K562 (cell line): ENCODE results near the gene DPAGT1. TPM values are rescaled to one million over a fixed set of nuclear protein-coding genes. Genes with fewer than 3 reads are reported as not detected.

Experiments
- ATAC-seq: fragments of 200-7000 bp; cut with Tn5 transposase; 3 replicates; pipeline ENCODE4 v1.9.1; 2020; ENCODE audit warnings: moderate library complexity
- BruUV-seq: library from RNA; stranded (reverse); fragments of 400-500 nt; replicated peaks from 2 replicates; lab custom pipeline; 2021; lab: Mats Ljungman, UMichigan
- CTCF ChIA-PET: fragments of 300-600 bp; formaldehyde crosslinking; extraction: SDS; loops from one replicate; lab custom pipeline; 2021; ENCODE audit warnings: low intra/inter-chr PET ratio; lab: Yijun Ruan, JAX
- POLR2A ChIA-PET: fragments of 300-600, 350-650 bp; sonication (Branson Sonifier 250); formaldehyde crosslinking; extraction: SDS; loops from one replicate; lab custom pipeline; 2021; ENCODE audit warnings: antibody characterized with exemption, inconsistent platforms; lab: Yijun Ruan, JAX
- DNase-seq, 4 experiments: peaks; one replicate each; pipeline versions ENCODE4 v3.0.0 to v3.0.0-alpha.2; 2011 to 2018; ENCODE audit warnings: low spot score in 3 of 4, mixed read lengths in 3 of 4; ENCODE audit errors: extremely low read depth in 1 of 4
- FAIRE-seq: peaks from 2 replicates; lab custom pipeline; 2011; peaks lifted over from hg19 to GRCh38; lab: Jason Lieb, UNC
- H2AFZ ChIP-seq: 2 replicates; pipeline ENCODE4 v1.6.0; 2011; ENCODE audit warnings: low read depth, low read length, control low read depth, inconsistent platforms
- H3K27ac ChIP-seq: fragments of 200-600 bp; 3 replicates; pipeline ENCODE4 v1.8.0; 2011; ENCODE audit warnings: low read depth, mild to moderate bottlenecking, control low read depth, inconsistent platforms, low read length, moderate library complexity, mixed read lengths; ENCODE audit errors: extremely low read depth
- H3K27me3 ChIP-seq, 2 experiments: fragments of 300-600 bp in 1 of 2; 2 replicates in 1 of 2; 3 replicates in 1 of 2; pipeline versions ENCODE4 v1.6.0 to v1.8.0; 2011; ENCODE audit warnings: inconsistent platforms in 2 of 2, low read length in 2 of 2, mild to moderate bottlenecking in 1 of 2, mixed read lengths in 1 of 2, moderate library complexity in 1 of 2; ENCODE audit not compliant: control insufficient read depth in 2 of 2, insufficient read depth in 2 of 2
- H3K36me3 ChIP-seq: fragments of 300-600 bp; 3 replicates; pipeline ENCODE4 v1.8.0; 2011; ENCODE audit warnings: mild to moderate bottlenecking, low read length, inconsistent platforms; ENCODE audit not compliant: control insufficient read depth, insufficient read depth
- H3K4me1 ChIP-seq, 2 experiments: fragments of 200-600 bp in 1 of 2; replicated peaks in 1 of 2; 2 replicates in 1 of 2; 3 replicates in 1 of 2; pipeline versions ENCODE4 v1.5.1 to v1.8.0; 2011; ENCODE audit warnings: inconsistent platforms in 2 of 2, low read length in 2 of 2, mild to moderate bottlenecking in 1 of 2, mixed read lengths in 1 of 2, moderate library complexity in 1 of 2; ENCODE audit not compliant: control insufficient read depth in 2 of 2, insufficient read depth in 2 of 2
- H3K4me2 ChIP-seq: 2 replicates; pipeline ENCODE4 v1.6.1; 2011; ENCODE audit warnings: low read length, control low read depth, inconsistent platforms, mixed read lengths; ENCODE audit not compliant: insufficient read depth
- H3K4me3 ChIP-seq: fragments of 200-600 bp; sonication (generic), shearing (Covaris generic); 2 replicates; pipeline ENCODE4 v1.5.1; 2016; ENCODE audit warnings: control low read depth, inconsistent platforms
- H3K79me2 ChIP-seq: fragments of 200-600 bp; 3 replicates; pipeline ENCODE4 v1.8.0; 2011; ENCODE audit warnings: low read length, inconsistent platforms; ENCODE audit not compliant: control insufficient read depth, insufficient read depth
- H3K9ac ChIP-seq, 2 experiments: 2 replicates each; pipeline versions ENCODE4 v1.6.0 to v1.6.1; 2011; ENCODE audit warnings: low read depth in 2 of 2, low read length in 2 of 2, control low read depth in 1 of 2, inconsistent platforms in 1 of 2, mild to moderate bottlenecking in 1 of 2, mixed read lengths in 1 of 2; ENCODE audit not compliant: insufficient read depth in 1 of 2
- H3K9me1 ChIP-seq: one replicate; pipeline ENCODE4 v1.6.0; 2011; ENCODE audit warnings: inconsistent platforms, mild to moderate bottlenecking, low read length, moderate library complexity; ENCODE audit not compliant: control insufficient read depth, insufficient read depth
- H3K9me3 ChIP-seq: replicated peaks from 2 replicates; pipeline ENCODE4 v1.5.1; 2011; ENCODE audit warnings: low read depth, low read length, inconsistent platforms; ENCODE audit not compliant: control insufficient read depth, insufficient read depth
- H4K20me1 ChIP-seq: replicated peaks from 2 replicates; pipeline ENCODE4 v1.6.1; 2011; ENCODE audit warnings: low read length, inconsistent platforms, mixed read lengths; ENCODE audit not compliant: control insufficient read depth, insufficient read depth
- ARID2 ChIP-seq: fragments of 450-650 bp; IDR thresholded peaks from 2 replicates; pipeline ENCODE4 v1.6.1; 2017; ENCODE audit warnings: antibody characterized with exemption, mild to moderate bottlenecking
- BHLHE40 ChIP-seq: IDR thresholded peaks from 2 replicates; pipeline ENCODE4 v1.6.1; 2011; ENCODE audit warnings: low read length, improper control_type of control experiment
- CC2D1A ChIP-seq: fragments of 450-650 bp; IDR thresholded peaks from 2 replicates; pipeline ENCODE4 v1.6.1; 2017; ENCODE audit warnings: mild to moderate bottlenecking
- CTCF ChIP-seq, 3 experiments: IDR thresholded peaks in 2 of 3; conservative IDR thresholded peaks in 1 of 3; 2 replicates each; pipeline ENCODE4 v1.5.1; 2011 to 2012; ENCODE audit warnings: low read length in 3 of 3, mild to moderate bottlenecking in 3 of 3, control low read depth in 2 of 3, improper control_type of control experiment in 1 of 3, inconsistent platforms in 1 of 3, low read depth in 1 of 3, mixed read lengths in 1 of 3, moderate library complexity in 1 of 3; ENCODE audit not compliant: insufficient read depth in 2 of 3
- FOXK2 ChIP-seq, 2 experiments: fragments of 450-650 bp; IDR thresholded peaks in 1 of 2; conservative IDR thresholded peaks in 1 of 2; 2 replicates each; pipeline ENCODE4 v1.6.1; 2016; ENCODE audit warnings: low read depth in 2 of 2, mild to moderate bottlenecking in 1 of 2
- MNT ChIP-seq, 2 experiments: fragments of 450-650 bp; conservative IDR thresholded peaks; 2 replicates each; pipeline ENCODE4 v1.6.1; 2017; ENCODE audit warnings: mild to moderate bottlenecking in 2 of 2, moderate library complexity in 2 of 2
- REST ChIP-seq, 2 experiments: fragments of 450-650 bp; formaldehyde crosslinking in 1 of 2; IDR thresholded peaks; 2 replicates each; pipeline versions ENCODE4 v1.4.0 to v1.6.1; 2014 to 2020; ENCODE audit warnings: mild to moderate bottlenecking in 2 of 2, borderline replicate concordance in 1 of 2, low read depth in 1 of 2
- SIN3B ChIP-seq: fragments of 450-650 bp; IDR thresholded peaks from 2 replicates; pipeline ENCODE4 v1.6.1; 2017; ENCODE audit warnings: low read depth, mild to moderate bottlenecking, moderate library complexity
- SMC3 ChIP-seq: conservative IDR thresholded peaks from 2 replicates; pipeline ENCODE4 v1.6.1; 2011; ENCODE audit warnings: low read depth, low read length, improper control_type of control experiment; ENCODE audit not compliant: insufficient read depth
- WGBS: fragments of 100-300 bp; shearing (Covaris generic); methylation state at CpG from one replicate; pipeline ENCODE4 v1.1.6; 2016; ENCODE audit warnings: low coverage, mixed read lengths; ENCODE audit not compliant: insufficient coverage; ENCODE audit errors: missing lambda C conversion rate; 5-methylcytosine and 5-hydroxymethylcytosine counted together
- in situ Hi-C: fragments of 300-500 bp; cut with MboI; formaldehyde crosslinking; loops from 4 replicates; pipeline ENCODE4 v1.15.0; 2018; ENCODE audit warnings: inconsistent platforms, mixed read lengths
- intact Hi-C: fragments of 100-400 bp; cut with micrococcal nuclease; formaldehyde crosslinking; loops from 2 replicates; pipeline ENCODE4 v1.14.2; 2022
- polyA plus RNA-seq, 8 experiments: library from polyadenylated mRNA; depleted of rRNA in 4 of 8; stranded (reverse) in 5 of 8; unstranded in 3 of 8; fragments of >200 nt; fragmentation: Nextera tagmentation in 2 of 8; fragmentation: Illumina TruSeq in 1 of 8; extraction: Ambion mirVana in 2 of 8; extraction: Trizol in 1 of 8; gene quantifications; 2 replicates each; pipeline versions ENCODE4 v1.2.1 to v1.2.3, GENCODE V29; 2011 to 2014; ENCODE audit warnings: inconsistent platforms in 1 of 8, missing spikeins in 1 of 8
- total RNA-seq, 7 experiments: library from RNA; depleted of rRNA in 6 of 7; stranded (reverse); fragments of >200 nt in 6 of 7; fragmentation: Illumina TruSeq in 2 of 7; extraction: Trizol in 2 of 7; gene quantifications; 2 replicates each; pipeline versions ENCODE4 v1.2.1 to v1.2.3, GENCODE V29; 2011 to 2021; ENCODE audit warnings: low replicate concordance in 1 of 7

Gene DPAGT1
- total and polyA plus RNA-seq, 9 of the 15 experiments (the other 6 are each of a cell fraction or from before 2014, with no cell fraction given) = 29.9 to 135 (median 85.0) TPM

GRCh38 chr11:119103793-119104192 is 2.1 kb upstream of the DPAGT1 start:
- H2AFZ ChIP-seq = peak overlapping the region; percentile 15; the same call in 1 of the 2 replicates
- H3K4me1 ChIP-seq = peaks cover 38 to 50% of the 10 kb centered on the region in 2 experiments
- no peaks in the 10 kb centered on the region for H3K9me3 ChIP-seq
- DNase-seq (peak in 2 of 4 experiments; percentile 33 to 62), ATAC-seq (no peak), FAIRE-seq (peak; percentile 61)
- POLR2A ChIA-PET = interaction anchor here (1.0 kb wide), 1 partner anchor 10 kb away, joined by 4 read pairs; no protein-coding TSS in a partner anchor
- no peak overlapping the region for H3K9ac ChIP-seq
- no peak overlapping the region for H3K4me3 ChIP-seq
- peaks cover 2% of the 10 kb centered on the region; the same call in 1 of the 2 replicates for H4K20me1 ChIP-seq
- WGBS = 23% methylated on average over 4 of the region's 4 CpGs
- no peak overlapping the region for H3K27ac ChIP-seq
- peaks cover 11% of the 10 kb centered on the region; the same call in 2 of the 3 replicates for H3K36me3 ChIP-seq
- in situ Hi-C loops (loop anchor here (5.0 kb wide), 1 partner anchor 94 kb away; no protein-coding TSS in a partner anchor), intact Hi-C loops (loop anchor here (1.0 to 5.0 kb wide), 6 partner anchors 17 to 219 kb away; partner anchors contain the start of genes HINFP, RPS25 and TRAPPC4)
- H3K4me2 ChIP-seq = no peak overlapping the region
- H3K27me3 ChIP-seq = no peaks in the 10 kb centered on the region
- peaks cover 53% of the 10 kb centered on the region for H3K79me2 ChIP-seq
- BruUV-seq = no TSS peak
- CTCF ChIA-PET = interaction anchor here (0.6 to 0.8 kb wide), 2 partner anchors 217 to 219 kb away, joined by 3 read pairs; no protein-coding TSS in a partner anchor
- no peaks in the 10 kb centered on the region for H3K9me1 ChIP-seq
- TF ChIP-seq MNT (conservative IDR thresholded peaks at IDR 0.05) = peak; percentile 71 to 76
- TF ChIP-seq SMC3 = peak; percentile 34; the same call in 1 of the 2 replicates
- TF ChIP-seq ARID2 = 0 out of 2 replicates have a peak, but pooled peaks have one; percentile 45
- peak; percentile 41 to 64 (median 53); a peak in 5 of 6 replicates for TF ChIP-seq CTCF (IDR thresholded peaks at IDR 0.05 in 2 of 3, conservative IDR thresholded peaks at IDR 0.05 in 1 of 3; ENCODE audit: insufficient read depth in 2 of 3, low read depth in 1 of 3, low read length in 3 of 3)
- no peak for TF ChIP-seq SIN3B
- TF ChIP-seq REST (IDR thresholded peaks at IDR 0.05; ENCODE audit: borderline replicate concordance) = peak; percentile 74; the same call in 1 of the 2 replicates
- TF ChIP-seq REST (CRISPR knock-in tag; IDR thresholded peaks at IDR 0.05; ENCODE audit: low read depth) = no peak
- TF ChIP-seq CC2D1A = no peak
- TF ChIP-seq FOXK2 (conservative IDR thresholded peaks at IDR 0.05 in 1 of 2, IDR thresholded peaks at IDR 0.05 in 1 of 2; ENCODE audit: low read depth in 2 of 2) = 0 out of 4 replicates have a peak, but pooled peaks of 1 of the 2 experiments have one; percentile 38
- TF ChIP-seq BHLHE40 = peak; percentile 28; the same call in 1 of the 2 replicates
